Upper lobe of right lung (tissue), 1 donor: ENCODE data around the gene NUPR2. TPM values are rescaled to one million over a fixed set of nuclear protein-coding genes. Genes with fewer than 3 reads are reported as not detected.
"Not testable (repeated sequence)": the region's sequence is repeated elsewhere in the genome, so short reads cannot be mapped to it uniquely, and the experiment has no call there.

Experiments
- ATAC-seq: fragments of 200-7000 bp; cut with Tn5 transposase; one replicate; pipeline ENCODE4 v1.9.1; 2020; ENCODE audit warnings: mild to moderate bottlenecking, moderate library complexity
- DNase-seq: peaks from one replicate; pipeline ENCODE4 v3.0.0-alpha.2; 2020
- H3K27ac ChIP-seq: fragments of 200-600 bp; one replicate; pipeline ENCODE4 v1.8.0; 2022
- H3K27me3 ChIP-seq: fragments of 200-600 bp; one replicate; pipeline ENCODE4 v1.8.0; 2022; ENCODE audit warnings: mild to moderate bottlenecking
- H3K36me3 ChIP-seq: fragments of 200-600 bp; one replicate; pipeline ENCODE4 v1.8.0; 2022
- H3K4me1 ChIP-seq: fragments of 200-600 bp; one replicate; pipeline ENCODE4 v1.8.0; 2022
- H3K4me3 ChIP-seq: fragments of 200-600 bp; one replicate; pipeline ENCODE4 v1.8.0; 2022; ENCODE audit warnings: mild to moderate bottlenecking
- H3K9me3 ChIP-seq: fragments of 200-600 bp; one replicate; pipeline ENCODE4 v1.8.0; 2022
- intact Hi-C: fragments of 100-400 bp; cut with DNase I; formaldehyde crosslinking; loops from one replicate; pipeline ENCODE4 v1.11.0; 2022
- long read RNA-seq: library from polyadenylated mRNA; unstranded; transcript quantifications from one replicate; pipeline ENCODE4 v2.0.0, GENCODE V29; 2021
- total RNA-seq: library from RNA; stranded (reverse); fragmentation: NEBNext Ultra II Directional; extraction: Animal tissue kit (Norgen Biotek cat#: 25700); gene quantifications from one replicate; pipeline ENCODE4 v1.2.1, GENCODE V29; 2021
- TF ChIP-seq, protein P1 (sequence below): fragments of 200-600 bp; IDR thresholded peaks from one replicate; pipeline ENCODE4 v1.8.0; 2022; ENCODE audit warnings: antibody characterized with exemption
- donor health status: DM: no; HTN: yes; CAD: no; lungs with severe emphysema.

The NUPR2 gene, protein sequence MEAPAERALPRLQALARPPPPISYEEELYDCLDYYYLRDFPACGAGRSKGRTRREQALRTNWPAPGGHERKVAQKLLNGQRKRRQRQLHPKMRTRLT
- total RNA-seq: 0.98 TPM
- long read RNA-seq: 0 reads

DNA sequence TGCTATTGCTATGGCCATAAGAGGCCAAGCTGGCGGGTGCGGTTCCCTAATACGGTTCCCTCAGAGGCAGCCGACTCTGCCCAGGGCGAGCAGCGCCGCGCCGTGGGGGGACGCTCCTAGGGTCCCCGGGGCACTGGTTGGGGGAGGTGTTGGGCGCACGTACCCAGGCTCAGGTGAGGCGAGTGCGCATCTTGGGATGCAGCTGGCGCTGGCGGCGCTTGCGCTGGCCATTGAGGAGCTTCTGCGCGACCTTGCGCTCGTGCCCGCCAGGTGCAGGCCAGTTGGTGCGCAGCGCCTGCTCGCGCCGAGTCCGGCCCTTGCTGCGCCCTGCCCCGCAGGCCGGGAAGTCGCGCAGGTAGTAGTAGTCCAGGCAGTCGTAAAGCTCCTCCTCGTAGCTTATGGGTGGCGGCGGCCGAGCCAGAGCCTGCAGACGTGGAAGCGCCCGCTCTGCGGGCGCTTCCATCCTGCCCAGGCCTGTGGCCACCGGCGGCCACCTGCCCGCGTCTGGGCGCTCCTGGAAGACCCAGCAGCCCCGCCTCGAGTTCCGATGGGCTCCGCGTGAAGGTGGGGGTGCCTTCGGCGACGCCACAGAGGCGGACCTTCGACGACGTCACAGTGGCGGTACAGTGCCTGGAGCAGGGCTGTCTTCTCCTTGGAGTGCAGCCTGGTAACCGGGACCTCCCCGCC, at the start of gene NUPR2:
TSS of gene NUPR2 (minus strand) at position 566 of the 687 bp plus-strand sequence. CDS start at position 463, 103 bp downstream.
- peak; percentile 70 for ATAC-seq
- no peak within 1 kb of the TSS for H3K27ac ChIP-seq
- no peaks in the 10 kb centered on the region for H3K4me1 ChIP-seq
- intact Hi-C loops: no loop called here
- H3K9me3 ChIP-seq: no peaks in the 10 kb centered on the region
- no peaks in the 10 kb centered on the region for H3K36me3 ChIP-seq
- H3K27me3 ChIP-seq: peaks cover 19% of the 10 kb centered on the region
- TF ChIP-seq, protein P1, sequence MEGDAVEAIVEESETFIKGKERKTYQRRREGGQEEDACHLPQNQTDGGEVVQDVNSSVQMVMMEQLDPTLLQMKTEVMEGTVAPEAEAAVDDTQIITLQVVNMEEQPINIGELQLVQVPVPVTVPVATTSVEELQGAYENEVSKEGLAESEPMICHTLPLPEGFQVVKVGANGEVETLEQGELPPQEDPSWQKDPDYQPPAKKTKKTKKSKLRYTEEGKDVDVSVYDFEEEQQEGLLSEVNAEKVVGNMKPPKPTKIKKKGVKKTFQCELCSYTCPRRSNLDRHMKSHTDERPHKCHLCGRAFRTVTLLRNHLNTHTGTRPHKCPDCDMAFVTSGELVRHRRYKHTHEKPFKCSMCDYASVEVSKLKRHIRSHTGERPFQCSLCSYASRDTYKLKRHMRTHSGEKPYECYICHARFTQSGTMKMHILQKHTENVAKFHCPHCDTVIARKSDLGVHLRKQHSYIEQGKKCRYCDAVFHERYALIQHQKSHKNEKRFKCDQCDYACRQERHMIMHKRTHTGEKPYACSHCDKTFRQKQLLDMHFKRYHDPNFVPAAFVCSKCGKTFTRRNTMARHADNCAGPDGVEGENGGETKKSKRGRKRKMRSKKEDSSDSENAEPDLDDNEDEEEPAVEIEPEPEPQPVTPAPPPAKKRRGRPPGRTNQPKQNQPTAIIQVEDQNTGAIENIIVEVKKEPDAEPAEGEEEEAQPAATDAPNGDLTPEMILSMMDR: no peak
- DNase-seq: no peak
- peak within 1 kb of the TSS; percentile 5 for H3K4me3 ChIP-seq

DNA sequence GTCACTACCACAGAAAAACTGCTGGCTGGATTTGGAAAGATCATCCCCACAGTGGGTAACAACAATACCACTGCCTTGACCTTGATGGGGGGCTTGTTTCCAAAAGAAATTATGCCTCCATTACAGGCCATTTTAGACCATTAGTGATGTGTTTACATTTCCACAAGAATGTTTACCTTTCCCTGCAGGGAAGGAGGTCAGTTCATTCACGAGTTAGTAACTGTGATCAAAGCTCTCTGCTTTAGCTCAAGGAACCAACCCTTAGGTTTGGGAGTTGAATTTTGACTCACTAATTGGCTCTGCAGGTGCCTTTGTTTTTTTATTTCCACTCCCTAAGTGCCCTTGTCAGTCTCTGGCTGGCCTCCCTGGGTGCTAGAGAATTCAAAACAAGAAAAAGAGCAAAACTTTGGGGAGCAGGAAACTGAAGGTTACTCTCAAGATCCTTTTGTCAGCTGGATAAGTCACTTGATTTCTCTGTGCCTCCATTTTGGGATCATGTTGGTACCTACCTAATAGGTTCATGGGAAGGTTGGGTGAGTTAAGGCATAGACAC, 41.1 kb upstream of the NUPR2 start:
- Histone ChIP-seq H3K36me3 (no peaks in the 10 kb centered on the region), H3K4me3 (no peak overlapping the region), H3K27ac (no peak overlapping the region), H3K4me1 (no peaks in the 10 kb centered on the region), H3K9me3 (peaks cover 13% of the 10 kb centered on the region), H3K27me3 (no peaks in the 10 kb centered on the region)
- TF ChIP-seq, protein P1: no peak
- ATAC-seq (no peak), DNase-seq (no peak)
- intact Hi-C loops: no loop called here

DNA sequence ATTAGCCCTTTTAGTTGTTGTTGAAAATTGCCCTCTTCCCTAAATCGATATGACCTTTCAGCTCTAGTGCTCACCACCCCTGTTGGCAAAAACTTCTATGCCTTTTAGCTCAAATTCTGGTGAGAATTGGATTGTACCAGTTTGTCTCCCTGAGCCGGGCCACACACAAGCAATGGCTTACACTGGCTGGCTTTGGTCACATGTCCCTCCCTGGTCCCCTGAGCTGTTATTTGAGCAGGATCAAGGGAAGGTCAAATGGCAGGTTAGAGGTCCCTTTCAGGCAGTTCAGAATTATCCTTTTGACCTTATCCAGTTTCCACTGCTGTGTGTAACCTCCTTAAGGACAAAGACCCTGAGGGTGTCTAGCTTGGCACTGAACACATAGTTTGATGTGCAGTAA, 14.8 kb upstream of the NUPR2 start:
- H3K36me3 ChIP-seq, H3K4me1 ChIP-seq, intact Hi-C loops, H3K9me3 ChIP-seq, H3K27ac ChIP-seq, DNase-seq, H3K27me3 ChIP-seq, H3K4me3 ChIP-seq, ATAC-seq: not testable (repeated sequence)

DNA sequence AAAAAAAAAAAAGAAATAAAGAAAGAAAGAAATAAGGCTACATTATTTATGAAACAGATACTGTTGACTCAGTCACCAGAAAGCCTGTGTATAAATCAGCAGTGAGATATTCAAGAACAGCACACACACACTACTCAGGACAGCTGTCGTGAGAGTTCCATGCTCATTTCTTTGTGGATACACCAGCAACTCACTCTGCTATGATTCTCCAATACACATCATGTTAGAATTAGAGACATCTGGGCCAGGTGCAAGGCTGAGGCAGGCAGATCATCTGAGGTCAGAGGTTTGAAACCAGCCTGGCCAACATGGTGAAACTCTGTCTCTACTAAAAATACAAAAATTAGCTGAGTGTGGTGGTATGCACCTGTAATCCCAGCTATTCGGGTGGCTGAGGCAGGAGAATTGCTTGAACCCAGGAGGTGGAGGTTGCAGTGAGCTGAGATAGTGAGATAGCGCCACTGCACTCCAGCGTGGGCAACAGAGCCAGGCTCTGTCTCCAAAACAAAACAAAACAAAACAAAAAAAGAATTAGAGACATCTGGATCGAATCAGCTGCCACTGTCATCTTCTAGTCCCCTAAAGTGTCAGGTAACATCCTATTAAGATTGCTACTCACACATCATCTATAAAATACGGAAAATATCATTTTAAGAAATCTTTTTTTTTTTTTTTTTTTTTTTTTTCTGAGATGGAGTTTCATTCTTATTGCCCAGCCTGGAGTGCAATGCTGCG, 11.2 kb upstream of the NUPR2 start:
- Histone ChIP-seq H3K4me1 (no peaks in the 10 kb centered on the region), H3K4me3 (no peak overlapping the region), H3K9me3 (no peaks in the 10 kb centered on the region), H3K27ac (no peak overlapping the region), H3K36me3 (no peaks in the 10 kb centered on the region), H3K27me3 (no peaks in the 10 kb centered on the region)
- no peak for DNase-seq
- TF ChIP-seq, protein P1: no peak
- ATAC-seq: no peak
- intact Hi-C loops: no loop called here

DNA sequence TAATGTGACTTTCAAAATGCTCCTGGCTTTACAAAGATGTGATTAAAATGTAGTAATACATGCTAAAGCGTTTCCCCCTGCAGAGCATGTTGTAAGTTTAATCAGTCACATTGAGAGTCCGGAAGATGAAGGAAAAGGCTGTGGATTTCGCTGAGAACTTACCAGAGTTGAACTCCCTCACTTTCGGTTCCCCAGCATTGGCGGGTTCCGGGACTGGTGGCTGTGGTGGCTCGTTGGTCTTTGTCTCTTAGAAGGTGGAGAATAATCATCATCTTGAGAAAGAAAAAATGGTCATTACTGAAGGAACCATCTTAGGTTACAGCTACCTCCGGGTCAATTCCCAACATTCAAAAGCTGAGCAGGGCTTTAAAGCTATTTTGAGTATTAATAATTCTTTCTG, 9.6 kb upstream of the NUPR2 start:
- no peaks in the 10 kb centered on the region for H3K4me1 ChIP-seq
- H3K27me3 ChIP-seq: no peaks in the 10 kb centered on the region
- H3K4me3 ChIP-seq: no peak overlapping the region
- DNase-seq (no peak), ATAC-seq (no peak)
- TF ChIP-seq, protein P1: no peak
- H3K36me3 ChIP-seq: no peaks in the 10 kb centered on the region
- no peak overlapping the region for H3K27ac ChIP-seq
- H3K9me3 ChIP-seq: no peaks in the 10 kb centered on the region
- intact Hi-C loops: no loop called here

DNA sequence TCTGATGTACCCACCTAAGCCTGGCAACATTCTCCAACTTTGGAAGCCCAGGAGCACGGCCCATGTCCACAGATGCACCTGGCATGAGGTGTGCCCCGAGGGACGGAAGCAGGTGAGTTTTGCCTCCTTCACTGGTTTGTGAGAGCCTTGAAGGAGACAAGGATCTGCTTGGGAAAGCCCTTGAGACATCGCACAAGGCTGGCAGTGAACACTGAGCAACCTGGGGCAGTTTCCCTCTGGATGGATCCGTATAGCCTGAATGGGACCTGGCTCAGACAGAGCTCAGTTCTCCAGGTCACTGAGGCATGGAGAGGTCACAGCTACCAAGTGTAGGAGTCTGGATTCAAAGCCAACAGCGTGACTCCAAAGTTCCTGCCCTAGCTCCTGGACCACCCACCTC, 8.8 kb upstream of the NUPR2 start:
- Histone ChIP-seq H3K4me3 (no peak overlapping the region), H3K27ac (no peak overlapping the region), H3K4me1 (no peaks in the 10 kb centered on the region), H3K36me3 (no peaks in the 10 kb centered on the region), H3K9me3 (no peaks in the 10 kb centered on the region), H3K27me3 (no peaks in the 10 kb centered on the region)
- TF ChIP-seq, protein P1: no peak
- intact Hi-C loops: no loop called here
- DNase-seq: no peak
- ATAC-seq: no peak
